Measurements from ENCODE around the gene ECPAS. TPM values are rescaled to one million over a fixed set of nuclear protein-coding genes. Genes with fewer than 3 reads are reported as not detected.

ECPAS gene
- total RNA-seq, 1 experiment from 2014 or later = 123 TPM

- POLR2A ChIA-PET (ENCODE audit: unreplicated experiment) = no interaction called here
- Histone ChIP-seq H3K79me2 (ENCODE audit: low read depth) (no peaks in the 10 kb centered on the region), H4K20me1 (ENCODE audit: insufficient read depth) (no peaks in the 10 kb centered on the region; the same call in 1 of the 2 replicates), H3K9me3 (ENCODE audit: insufficient read depth, low read depth) (no peaks in the 10 kb centered on the region), H2AFZ (no peak overlapping the region), H3K4me1 (replicated peaks; ENCODE audit: insufficient read depth) (peaks cover 5% of the 10 kb centered on the region; the same call in 1 of the 2 replicates), H3F3A (ENCODE audit: insufficient read depth, low read depth) (peaks cover 21% of the 10 kb centered on the region; the same call in 1 of the 2 replicates), H3K27ac (no peak overlapping the region), H3K36me3 (ENCODE audit: low read depth) (peaks cover 51% of the 10 kb centered on the region), H3K4me3 (no peak overlapping the region), H3K4me2 (no peak overlapping the region), H3K9me2 (ENCODE audit: insufficient read depth) (no peaks in the 10 kb centered on the region), H3K27me3 (ENCODE audit: insufficient read depth, low read depth) (no peaks in the 10 kb centered on the region)
- BruUV-seq (replicated peaks) = no TSS peak
- intact Hi-C loops (cut with micrococcal nuclease; ENCODE audit: unreplicated experiment) = no loop called here
- TF ChIP-seq CTCF (conservative IDR thresholded peaks at IDR 0.05) (no peak), EZH2 (IDR thresholded peaks at IDR 0.05; ENCODE audit: low read depth) (no peak)
- CTCF ChIA-PET = interaction anchor here (0.5 kb wide), 1 partner anchor 1260 kb away, joined by 7 read pairs; no protein-coding TSS in a partner anchor
- DNase-seq = no peak
Measured at GRCh38 chr9:111433082-111433481, 51.1 kb downstream of the ECPAS start.

- no TSS peak for BruUV-seq (replicated peaks)
- TF ChIP-seq EZH2 (IDR thresholded peaks at IDR 0.05; ENCODE audit: low read depth) (no peak), CTCF (conservative IDR thresholded peaks at IDR 0.05) (no peak)
- Histone ChIP-seq H3K79me2 (ENCODE audit: low read depth) (no peaks in the 10 kb centered on the region), H3K4me1 (replicated peaks; ENCODE audit: insufficient read depth) (peaks cover 18% of the 10 kb centered on the region; the same call in 1 of the 2 replicates), H3K27me3 (ENCODE audit: insufficient read depth, low read depth) (no peaks in the 10 kb centered on the region), H3K9me3 (ENCODE audit: insufficient read depth, low read depth) (no peaks in the 10 kb centered on the region), H3K4me3 (no peak overlapping the region), H3K27ac (no peak overlapping the region), H3F3A (ENCODE audit: insufficient read depth, low read depth) (peaks cover 28% of the 10 kb centered on the region; the same call in 1 of the 2 replicates), H3K4me2 (no peak overlapping the region), H3K36me3 (ENCODE audit: low read depth) (peaks cover 58% of the 10 kb centered on the region), H2AFZ (no peak overlapping the region), H3K9me2 (ENCODE audit: insufficient read depth) (no peaks in the 10 kb centered on the region), H4K20me1 (ENCODE audit: insufficient read depth) (no peaks in the 10 kb centered on the region; the same call in 1 of the 2 replicates)
- no peak for DNase-seq
- CTCF ChIA-PET = interaction anchor here (0.7 kb wide), 1 partner anchor 314 kb away, joined by 13 read pairs; no protein-coding TSS in a partner anchor
- intact Hi-C loops (cut with micrococcal nuclease; ENCODE audit: unreplicated experiment) = no loop called here
- POLR2A ChIA-PET (ENCODE audit: unreplicated experiment) = interaction anchor here (0.5 kb wide), 1 partner anchor 20 kb away, joined by 4 read pairs; no protein-coding TSS in a partner anchor
Measured at GRCh38 chr9:111431684-111432083, 52.5 kb downstream of the ECPAS start.

GRCh38 chr9:111429175-111429574 lies 55.0 kb downstream of the ECPAS start:
- DNase-seq = no peak
- Histone ChIP-seq H4K20me1 (ENCODE audit: insufficient read depth) (no peaks in the 10 kb centered on the region; the same call in 1 of the 2 replicates), H3K4me3 (no peak overlapping the region), H3K36me3 (ENCODE audit: low read depth) (peaks cover 69% of the 10 kb centered on the region), H2AFZ (no peak overlapping the region), H3K79me2 (ENCODE audit: low read depth) (0 out of 2 replicates have a peak, but pooled peaks cover 3% of the 10 kb centered on the region), H3K4me1 (replicated peaks; ENCODE audit: insufficient read depth) (peaks cover 18% of the 10 kb centered on the region; the same call in 1 of the 2 replicates), H3K27me3 (ENCODE audit: insufficient read depth, low read depth) (no peaks in the 10 kb centered on the region), H3F3A (ENCODE audit: insufficient read depth, low read depth) (peaks cover 25% of the 10 kb centered on the region; the same call in 1 of the 2 replicates), H3K27ac (no peak overlapping the region), H3K9me2 (ENCODE audit: insufficient read depth) (no peaks in the 10 kb centered on the region), H3K4me2 (no peak overlapping the region), H3K9me3 (ENCODE audit: insufficient read depth, low read depth) (no peaks in the 10 kb centered on the region)
- TF ChIP-seq CTCF (conservative IDR thresholded peaks at IDR 0.05) (no peak), EZH2 (IDR thresholded peaks at IDR 0.05; ENCODE audit: low read depth) (no peak)
- CTCF ChIA-PET = no interaction called here
- POLR2A ChIA-PET (ENCODE audit: unreplicated experiment) = no interaction called here
- BruUV-seq (replicated peaks) = no TSS peak
- intact Hi-C loops (cut with micrococcal nuclease; ENCODE audit: unreplicated experiment) = loop anchor here (10.0 kb wide), 1 partner anchor 276 kb away; no protein-coding TSS in a partner anchor

Data from PC-9 (cell line).